NCI-H82 treated with DMSO at 0.1 percent for 48 hours (cell line): ENCODE measurements around the gene CAMTA1.
A peak's percentile ranks its signal among the peaks of the same experiment; 100 is the strongest.

Experiments
- DNase-seq: peaks from one replicate; lab custom pipeline; 2025; ENCODE audit not compliant: unreplicated experiment; lab: John Stamatoyannopoulos, UW

CAMTA1 gene

DNA sequence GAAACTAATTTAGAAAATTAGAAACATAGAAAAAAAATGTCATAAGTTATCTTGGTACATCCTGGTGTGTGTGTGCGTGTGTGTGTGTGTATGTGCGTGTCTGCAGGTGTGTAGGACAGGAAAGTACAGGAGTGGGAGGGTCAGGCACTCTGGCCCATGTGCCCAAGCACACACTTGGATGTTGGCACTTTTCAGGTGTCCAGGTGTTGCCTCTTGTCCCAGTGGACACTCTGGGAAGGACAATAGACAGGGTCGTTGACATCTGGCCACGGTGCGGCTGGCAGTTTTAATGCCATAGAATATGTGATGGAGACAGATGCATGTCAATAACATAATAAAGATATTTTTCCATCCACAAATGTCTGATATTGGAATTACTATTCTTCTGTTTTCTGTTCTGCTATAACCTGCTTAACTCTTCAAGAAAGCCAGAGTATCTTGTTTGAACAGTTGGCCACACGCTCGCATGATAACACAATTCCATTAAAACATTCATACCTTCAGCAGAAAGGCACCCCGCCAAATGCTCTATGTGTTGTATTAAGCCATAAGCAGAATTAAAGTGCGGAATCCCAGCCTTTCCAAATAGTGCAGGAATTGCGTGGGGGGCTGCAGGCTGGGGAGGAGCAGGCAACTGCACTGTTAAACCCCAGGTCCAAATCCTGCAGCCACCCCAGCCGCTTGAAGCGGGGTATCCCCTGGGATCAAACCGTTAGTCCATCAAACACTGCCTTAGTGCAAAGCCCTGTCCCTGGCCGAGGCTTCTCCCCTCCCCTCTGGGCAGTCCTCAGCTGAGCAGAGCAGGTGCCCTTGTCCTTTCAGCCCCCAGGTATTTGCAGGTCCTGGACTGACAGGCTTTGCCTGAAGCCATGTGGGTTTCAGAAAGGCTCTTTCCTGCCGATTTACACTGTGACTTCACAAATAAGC lies 390.0 kb downstream of the CAMTA1 start:
- no peak for DNase-seq

DNA sequence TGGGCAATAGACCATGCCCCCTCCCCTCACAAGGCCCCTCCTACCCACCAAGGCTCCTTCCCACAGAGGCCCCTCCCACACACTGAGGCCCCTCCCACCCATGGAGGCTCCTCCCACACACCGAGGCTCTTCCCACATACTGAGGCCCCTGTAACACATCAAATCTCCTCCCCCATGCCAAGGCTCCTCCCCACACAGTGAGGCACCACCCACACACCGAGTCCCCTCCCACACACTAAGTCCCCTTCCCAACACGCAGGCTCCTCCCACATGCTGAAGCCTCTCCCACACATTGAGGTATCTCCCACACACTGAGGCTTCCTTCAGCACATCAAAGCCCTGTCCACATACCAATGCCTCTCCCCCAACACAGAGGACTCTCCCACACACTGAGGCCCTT lies 391.8 kb downstream of the CAMTA1 start:
- DNase-seq = no peak

DNA sequence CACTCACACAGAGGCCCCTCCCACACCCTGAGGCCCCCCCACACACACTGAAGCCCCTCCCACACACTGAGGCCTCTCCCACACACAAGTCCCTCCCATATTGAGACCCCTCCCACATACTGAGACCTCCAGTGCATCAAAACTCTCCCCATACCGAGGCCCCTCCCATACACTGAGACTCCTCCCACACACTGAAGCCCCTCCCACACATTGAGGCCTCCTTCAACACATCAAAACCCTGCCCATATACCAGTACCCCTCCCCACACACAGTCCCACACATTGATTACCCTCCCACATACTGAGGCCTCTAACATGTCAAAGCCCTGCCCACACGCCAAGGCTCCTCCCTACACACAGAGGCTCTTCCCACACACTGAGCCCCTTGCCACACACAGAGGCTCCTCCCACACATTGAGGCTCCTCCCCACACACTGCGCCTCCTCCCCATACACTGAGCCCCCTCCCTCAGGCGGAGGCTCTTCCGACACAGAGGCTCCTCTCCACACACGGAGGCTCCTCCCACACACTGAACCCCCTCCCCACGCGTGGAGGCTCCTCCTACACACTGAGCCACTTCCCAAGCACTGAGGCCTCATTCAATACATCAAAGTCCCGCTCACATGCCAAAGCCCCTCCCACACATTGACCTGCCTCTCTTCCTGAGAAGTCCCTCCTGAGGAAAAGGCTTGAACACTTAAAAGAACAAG lies 392.3 kb downstream of the CAMTA1 start:
- DNase-seq = no peak

DNA sequence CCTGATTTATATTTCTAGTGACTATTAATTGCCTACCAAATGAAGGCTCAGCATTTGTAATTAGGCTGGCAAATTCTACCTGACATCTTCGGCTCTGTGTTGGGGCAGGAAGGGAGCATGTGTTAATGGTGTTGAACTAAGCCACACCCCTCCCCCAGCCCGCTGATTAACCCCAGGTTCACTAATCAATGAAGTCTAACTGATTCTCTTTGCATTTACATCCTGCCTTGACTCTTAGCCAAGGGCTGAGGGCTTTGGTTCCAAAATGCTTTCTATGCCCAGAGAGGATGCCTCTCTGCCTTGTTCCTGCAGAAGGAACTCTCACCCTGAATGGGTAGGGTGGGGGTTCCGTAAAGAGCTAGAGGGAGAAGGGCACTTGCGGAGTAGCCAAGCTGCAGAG lies 393.1 kb downstream of the CAMTA1 start:
- DNase-seq = no peak

DNA sequence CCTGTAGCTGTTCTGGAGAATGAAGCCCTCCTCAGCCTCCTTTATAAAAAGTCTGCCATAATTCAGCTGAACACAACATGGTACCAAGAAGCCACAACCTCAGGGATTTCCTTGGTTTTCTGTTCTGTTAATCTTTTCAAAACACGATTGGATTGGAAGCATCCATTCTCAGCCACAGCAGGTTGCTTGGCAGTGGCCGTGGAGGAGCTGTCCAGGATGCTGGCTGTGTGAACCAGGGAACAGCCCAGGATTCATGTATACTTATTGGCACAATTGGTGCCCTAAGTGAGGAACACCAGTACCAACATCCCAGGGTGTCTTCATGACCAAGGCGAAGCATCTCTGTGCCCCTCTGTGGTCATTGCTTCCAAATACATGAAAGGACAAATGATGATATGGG lies 393.5 kb downstream of the CAMTA1 start:
- no peak for DNase-seq

DNA sequence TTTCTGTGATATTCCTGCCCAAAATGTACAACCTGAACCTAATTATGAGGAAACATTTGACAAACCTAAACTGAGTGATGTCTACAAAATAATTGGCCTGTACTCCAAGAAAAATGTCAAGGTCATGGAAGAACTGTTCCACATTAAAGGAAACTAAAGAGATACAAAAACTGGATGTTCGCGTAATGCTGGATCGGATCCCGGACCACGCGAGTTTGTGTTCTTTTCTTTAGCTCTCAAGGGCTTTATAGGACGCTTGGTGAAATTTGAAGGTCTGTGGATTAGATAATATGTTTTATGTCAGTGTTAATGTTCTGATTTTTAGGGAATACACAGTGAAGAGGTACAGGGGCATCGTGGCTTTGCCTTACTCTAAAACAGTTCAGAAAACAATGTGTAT lies 400.5 kb downstream of the CAMTA1 start:
- DNase-seq = no peak

DNA sequence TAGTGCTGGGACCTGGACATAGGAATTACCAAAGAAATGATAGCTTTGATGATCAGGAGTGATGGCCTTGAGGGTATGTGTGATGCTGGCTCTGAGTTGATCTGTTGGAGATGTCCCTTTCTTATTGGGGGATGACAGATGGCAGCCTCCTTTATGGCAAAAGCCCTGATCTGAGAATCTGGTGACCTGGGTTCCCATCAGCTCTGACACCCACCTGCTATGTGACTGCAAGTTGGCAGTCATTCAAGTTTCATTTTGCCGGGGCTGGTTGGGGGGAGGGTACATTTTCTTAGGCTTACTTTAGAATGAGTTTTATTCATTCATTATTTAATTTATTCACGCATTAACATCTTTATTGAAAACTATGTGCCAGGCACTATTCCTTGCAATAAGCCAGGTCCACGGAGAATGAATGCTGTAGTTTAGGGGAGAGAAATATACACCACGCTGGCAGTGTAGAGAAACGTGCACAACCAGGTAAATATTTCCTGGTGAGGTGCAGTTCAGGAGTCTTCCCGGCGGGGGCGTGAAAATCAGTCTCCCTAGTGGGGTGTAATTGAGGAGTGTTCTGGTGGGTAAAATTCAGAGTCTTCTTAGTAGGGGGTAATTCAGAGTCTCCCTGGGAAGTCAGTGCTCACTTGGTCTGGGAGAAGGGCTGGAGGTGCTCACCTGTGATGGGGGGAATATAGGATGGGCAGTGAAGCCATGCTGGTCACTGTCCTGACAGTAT lies 401.3 kb downstream of the CAMTA1 start:
- peak; percentile 82 for DNase-seq

DNA sequence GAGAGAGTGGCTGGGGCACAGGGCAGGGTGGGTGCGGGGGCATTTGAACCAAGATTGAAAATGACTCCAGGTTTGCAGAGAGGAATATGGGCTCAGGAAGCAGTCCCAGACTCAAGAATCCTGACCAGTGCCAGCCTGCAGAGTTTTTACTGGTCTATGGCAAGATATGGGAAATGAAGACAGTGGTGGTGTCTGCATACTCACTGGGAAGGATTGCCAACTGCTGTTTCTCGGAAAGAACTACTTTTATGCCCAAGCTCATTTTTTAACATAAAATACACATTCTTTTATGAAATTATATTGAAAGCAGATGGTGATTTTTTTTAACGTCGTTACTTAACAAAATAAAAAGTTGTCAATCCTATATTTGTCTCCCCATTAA lies 401.8 kb downstream of the CAMTA1 start:
- no peak for DNase-seq

DNA sequence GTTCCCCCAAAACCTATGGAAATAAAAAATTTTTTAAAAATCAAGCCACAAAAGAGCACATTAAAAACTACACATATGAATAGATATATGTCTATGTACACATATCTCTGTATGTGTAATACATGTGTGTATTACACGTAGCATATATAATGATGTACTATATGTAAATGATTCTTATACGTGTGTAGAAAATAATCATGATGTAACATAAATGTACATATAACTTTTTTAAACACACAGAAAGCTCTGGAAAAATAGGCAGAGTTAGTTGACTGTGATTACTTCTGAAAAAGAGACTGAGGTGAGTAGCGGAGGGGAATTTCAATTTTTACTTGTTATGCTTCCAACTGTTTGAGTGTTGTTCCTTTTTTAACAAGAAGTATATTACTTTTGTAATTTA lies 405.0 kb downstream of the CAMTA1 start:
- no peak for DNase-seq

DNA sequence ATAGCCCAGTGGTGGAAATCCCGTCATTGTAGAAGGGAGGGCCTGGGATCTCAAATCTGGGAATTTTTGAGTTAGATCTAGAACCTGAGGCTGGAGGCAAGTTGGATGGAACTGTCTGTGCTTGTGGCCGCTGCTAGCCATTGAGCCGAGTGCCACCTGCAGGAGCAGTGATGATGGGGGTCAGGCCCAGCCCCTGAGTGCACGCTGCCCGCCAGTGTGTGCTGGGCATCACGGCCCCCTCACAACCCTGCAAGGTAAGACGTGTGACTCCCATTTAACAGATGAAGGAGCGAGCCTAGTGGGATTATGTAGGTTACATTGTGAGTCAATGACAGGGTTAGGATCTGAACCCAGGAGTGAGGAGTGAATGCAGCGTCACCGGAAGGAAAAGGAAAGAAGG lies 407.2 kb downstream of the CAMTA1 start:
- no peak for DNase-seq

DNA sequence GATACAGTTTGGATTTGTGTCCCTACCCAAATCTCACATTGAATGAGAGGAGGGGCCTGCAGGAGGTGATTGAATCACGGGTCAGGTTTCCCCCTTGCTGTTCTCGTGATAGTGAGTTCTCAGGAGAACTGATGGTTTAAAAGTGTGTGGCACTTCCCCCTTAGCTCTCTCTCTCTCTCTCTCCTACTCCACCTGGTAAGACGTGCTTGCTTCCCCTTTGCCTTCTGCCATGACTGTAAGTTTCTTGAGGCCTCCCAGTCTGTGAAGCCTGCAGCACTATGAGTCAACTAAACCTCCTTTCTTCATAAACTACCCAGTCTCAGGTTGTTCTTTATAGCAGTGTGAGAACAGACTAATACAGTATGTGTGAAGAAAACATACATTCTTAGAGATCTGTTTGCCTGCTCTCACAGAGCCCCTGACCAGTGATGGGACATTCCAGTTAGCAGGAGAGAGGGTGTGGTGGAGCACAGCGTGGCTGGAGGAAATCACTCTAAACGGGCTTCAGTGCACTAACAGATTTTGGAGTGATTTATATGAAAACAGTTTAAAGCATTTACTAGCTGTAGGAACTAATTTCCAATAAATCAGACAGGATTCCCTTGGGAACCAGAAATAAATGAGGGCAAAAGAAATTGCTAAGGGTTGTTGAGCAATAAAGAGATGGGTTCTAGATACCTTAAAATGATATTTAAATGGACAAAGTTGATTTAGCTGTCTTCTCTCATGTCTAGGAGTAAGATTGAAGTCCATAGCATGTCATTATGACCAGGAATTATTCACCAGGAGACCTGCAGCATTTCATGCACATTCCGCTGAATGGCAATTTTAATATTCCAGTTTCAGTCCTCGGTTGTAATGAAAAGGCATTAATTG lies 411.0 kb downstream of the CAMTA1 start:
- no peak for DNase-seq

DNA sequence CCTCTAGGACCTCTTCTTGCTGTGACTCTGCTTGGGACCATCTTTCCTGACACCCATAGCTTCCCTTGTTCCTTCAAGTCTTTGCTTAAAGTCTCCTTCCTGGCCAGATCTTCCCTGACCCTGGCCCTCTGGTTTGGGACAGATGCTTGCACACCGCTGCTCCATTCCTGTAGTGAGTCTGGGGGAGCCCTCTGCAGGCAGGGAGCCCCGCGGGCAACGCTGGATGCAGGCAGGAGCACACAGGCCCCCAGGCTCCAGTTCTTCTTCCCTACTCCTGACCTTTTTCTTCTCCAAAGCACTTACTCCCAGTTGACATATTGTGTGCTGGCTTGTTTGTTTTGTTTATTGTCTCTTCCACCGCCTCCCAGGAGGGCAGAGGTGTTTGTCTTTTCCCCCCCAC lies 413.4 kb downstream of the CAMTA1 start:
- no peak for DNase-seq

DNA sequence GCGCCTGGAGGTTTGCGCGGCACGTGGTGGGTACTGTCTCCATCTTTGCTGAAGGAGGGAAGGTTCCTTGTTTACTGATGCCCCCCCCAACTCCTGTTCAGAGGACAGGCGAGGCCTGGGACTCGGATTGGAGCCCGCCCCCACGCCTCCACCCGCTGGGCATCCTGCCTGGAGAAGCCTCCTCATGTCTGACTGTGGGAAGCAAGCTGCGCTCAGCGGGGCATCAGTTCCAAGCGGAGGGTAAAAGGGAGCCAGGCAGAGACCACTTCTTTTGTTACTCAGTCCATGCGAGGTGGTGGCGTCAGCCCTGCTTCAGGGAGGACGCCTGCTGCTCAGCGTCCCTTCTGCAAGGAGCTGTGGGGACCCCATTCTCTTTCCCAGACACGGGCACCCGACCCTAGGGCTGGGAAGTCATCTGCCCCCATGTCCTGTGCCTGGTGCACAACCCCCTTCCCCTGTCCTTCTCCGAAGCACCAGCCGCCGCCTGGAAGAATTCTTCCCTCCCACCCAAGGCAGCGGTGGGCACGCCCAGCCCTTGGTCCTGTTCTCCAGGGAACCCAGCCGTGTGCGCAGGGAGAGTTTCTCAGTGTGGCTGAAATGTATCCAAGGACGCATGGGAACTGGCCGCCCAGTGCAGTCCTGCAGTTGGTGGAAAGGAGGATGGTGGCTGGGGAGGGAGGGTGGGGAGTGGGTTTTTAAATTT lies 414.0 kb downstream of the CAMTA1 start:
- no peak for DNase-seq

DNA sequence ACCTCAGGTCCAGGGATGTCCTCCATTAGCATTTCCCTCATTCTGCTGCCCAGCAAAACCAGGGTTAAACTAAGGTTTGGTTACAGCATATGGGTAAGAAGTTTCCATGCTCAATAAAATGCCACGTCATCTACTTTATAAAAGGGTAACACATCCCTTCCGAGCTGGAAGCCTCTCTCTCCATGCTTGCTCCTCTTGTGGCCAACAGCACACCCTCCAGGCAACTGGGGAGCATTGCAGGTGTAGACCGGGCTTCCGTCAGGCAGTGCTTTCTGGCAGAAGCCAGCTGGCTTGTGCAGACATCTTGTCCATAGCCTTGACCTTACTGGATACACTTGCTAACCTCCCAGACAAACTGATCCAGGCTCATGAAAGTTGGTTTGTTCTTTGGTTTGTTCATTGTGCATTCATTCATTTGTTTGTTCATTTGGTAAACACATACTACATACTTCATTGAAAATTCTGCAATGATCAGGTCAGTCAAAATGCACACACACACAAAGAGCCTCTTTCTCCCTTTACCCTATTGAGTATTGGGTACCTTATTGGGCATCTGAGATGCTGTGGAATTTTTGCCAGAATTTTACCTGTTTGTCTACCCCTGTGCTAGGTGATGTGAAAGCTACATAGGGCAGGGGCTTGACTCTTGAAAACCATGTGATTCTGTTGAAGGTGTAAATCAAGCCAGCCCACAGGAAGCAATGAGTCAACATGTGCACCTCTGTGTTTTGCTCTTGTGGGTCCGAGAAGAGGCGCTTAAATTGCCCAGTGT lies 422.8 kb downstream of the CAMTA1 start:
- DNase-seq = peak; percentile 87

DNA sequence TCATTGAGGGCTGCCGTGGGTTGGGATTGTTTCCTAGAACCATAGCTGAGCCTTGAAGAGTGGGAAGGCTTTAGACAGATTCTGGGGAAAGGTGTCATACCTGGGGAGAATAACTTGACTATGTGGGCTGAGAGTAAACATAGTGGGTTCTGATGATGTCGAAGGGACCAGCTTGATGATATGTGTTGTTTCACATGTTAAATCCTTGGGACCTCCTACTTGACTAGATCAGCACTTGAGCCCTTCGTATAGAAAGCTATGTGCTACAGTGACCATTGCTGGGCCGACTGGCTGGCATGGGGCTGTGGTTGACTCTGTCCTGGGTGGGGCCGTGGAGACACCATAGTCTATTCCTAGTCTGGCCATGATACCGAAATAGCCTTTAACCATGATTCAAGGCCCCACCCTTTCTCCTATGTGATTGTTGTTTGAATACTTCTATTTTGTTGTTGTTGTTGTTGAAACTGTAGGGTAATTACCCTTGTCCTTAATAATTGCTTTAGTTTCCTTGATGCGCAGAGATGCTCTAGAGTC lies 423.5 kb downstream of the CAMTA1 start:
- no peak for DNase-seq

DNA sequence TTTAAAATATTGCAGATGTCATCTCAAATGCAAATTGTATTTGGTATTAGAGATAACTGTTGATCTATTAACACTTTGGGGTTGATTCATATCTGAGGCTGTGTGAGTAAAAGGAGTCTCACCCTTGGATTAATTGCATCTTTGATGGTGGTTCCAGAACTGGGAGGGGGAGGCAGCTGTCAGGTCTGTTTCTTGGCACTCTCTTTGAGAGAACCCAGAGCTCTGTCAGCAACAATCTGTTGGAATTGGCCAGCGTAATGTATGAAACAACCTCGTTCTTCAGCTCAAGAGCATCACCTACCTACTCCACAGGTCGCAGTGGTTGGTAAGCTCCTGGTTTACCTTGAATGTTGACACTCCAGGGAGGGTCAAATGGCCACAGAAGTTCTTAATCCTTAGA lies 424.1 kb downstream of the CAMTA1 start:
- peak; percentile 31 for DNase-seq

DNA sequence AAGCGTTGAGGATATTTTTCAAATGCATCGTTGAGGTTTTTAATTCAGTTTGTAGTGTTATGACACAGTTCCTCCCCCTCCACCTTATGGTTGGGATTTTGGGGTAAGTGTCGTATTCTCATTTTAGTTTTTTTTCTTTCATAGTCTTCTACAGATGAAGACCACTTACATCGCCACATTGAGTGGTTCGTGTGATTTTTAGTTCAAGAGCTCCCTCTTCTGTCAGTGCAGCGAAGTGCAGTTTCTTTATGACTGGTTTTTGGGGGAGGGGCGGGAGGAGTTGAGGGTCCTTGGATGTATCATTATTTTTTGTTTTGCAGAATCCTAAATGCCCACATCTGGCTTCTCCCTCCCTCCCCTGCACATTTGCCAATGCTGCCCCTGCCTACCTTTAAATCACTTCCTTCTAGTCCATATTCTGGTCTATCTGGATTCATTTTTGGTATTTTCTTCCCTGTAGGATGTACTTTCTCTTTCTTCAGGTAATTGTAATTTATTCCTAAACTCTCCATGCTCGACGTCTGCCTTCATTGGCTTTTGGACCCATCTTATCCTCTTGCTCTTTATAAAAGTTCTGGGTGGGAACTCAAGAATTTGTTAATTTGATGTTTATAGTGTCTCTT lies 433.1 kb downstream of the CAMTA1 start:
- peak; percentile 59 for DNase-seq

DNA sequence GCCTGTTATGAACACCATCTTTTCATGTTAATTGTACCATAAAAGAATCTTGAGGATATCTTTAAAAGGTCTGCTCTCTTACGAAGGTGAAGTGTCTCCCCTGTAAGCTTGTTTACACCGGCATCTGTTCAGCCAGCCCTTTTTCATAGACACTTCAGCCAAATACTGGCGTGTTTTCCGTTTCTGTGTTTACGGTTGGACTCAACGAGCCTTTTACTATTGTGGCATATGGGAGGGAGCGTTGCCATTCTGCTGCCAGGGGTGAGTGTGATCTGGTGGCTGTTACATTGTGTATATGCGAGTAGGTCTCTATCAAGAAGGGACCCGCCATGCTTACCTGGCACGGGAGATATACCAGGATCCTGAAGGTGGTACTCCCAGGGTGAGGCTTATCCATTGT lies 433.8 kb downstream of the CAMTA1 start:
- no peak for DNase-seq

DNA sequence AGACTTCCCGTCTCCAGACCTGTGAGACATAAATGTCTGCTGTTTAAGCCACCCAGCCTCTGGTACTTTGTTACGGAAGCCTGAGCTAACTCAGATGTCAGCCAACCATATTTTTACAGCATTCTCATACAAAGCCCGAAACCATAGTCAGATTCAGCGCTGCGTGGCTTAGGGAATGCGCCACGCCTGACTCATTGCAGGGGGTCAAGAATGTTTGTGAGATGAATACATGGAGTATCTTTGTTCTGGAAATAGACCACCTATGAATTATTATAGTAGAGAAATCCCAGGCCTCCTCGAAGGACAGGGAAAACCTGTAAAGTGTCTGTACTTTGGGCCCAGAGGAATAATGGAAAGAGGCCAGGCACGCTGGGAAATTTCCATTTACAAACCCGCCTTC lies 434.8 kb downstream of the CAMTA1 start:
- DNase-seq = no peak
